Stimulated activated naive CD8-positive, alpha-beta T cell treated with anti-CD3 and anti-CD28 coated beads, Interleukin-15, Interleukin-2, amounts not matched to agents 100 ng/mL and 50 ng/mL, for 24 hours (primary cell): ENCODE results near the gene SH3RF1.
"Not testable (repeated sequence)": the region's sequence is repeated elsewhere in the genome, so short reads cannot be mapped to it uniquely, and the experiment has no call there.

Source experiments
- H3K27ac Mint-ChIP-seq: one replicate; pipeline ENCODE4 v1.8.0; 2021; ENCODE audit warnings: mild to moderate bottlenecking, mixed read lengths
- H3K27me3 Mint-ChIP-seq: one replicate; pipeline ENCODE4 v1.8.0; 2021; ENCODE audit warnings: mixed read lengths
- H3K36me3 Mint-ChIP-seq: one replicate; pipeline ENCODE4 v1.8.0; 2021; ENCODE audit warnings: low read depth, mixed read lengths
- H3K4me1 Mint-ChIP-seq: one replicate; pipeline ENCODE4 v1.8.0; 2021; ENCODE audit warnings: low read depth, mixed read lengths
- H3K4me3 Mint-ChIP-seq: one replicate; pipeline ENCODE4 v1.8.0; 2021; ENCODE audit warnings: mild to moderate bottlenecking, mixed read lengths
- H3K9me3 Mint-ChIP-seq: one replicate; pipeline ENCODE4 v1.8.0; 2021; ENCODE audit warnings: mixed read lengths

Gene SH3RF1

DNA sequence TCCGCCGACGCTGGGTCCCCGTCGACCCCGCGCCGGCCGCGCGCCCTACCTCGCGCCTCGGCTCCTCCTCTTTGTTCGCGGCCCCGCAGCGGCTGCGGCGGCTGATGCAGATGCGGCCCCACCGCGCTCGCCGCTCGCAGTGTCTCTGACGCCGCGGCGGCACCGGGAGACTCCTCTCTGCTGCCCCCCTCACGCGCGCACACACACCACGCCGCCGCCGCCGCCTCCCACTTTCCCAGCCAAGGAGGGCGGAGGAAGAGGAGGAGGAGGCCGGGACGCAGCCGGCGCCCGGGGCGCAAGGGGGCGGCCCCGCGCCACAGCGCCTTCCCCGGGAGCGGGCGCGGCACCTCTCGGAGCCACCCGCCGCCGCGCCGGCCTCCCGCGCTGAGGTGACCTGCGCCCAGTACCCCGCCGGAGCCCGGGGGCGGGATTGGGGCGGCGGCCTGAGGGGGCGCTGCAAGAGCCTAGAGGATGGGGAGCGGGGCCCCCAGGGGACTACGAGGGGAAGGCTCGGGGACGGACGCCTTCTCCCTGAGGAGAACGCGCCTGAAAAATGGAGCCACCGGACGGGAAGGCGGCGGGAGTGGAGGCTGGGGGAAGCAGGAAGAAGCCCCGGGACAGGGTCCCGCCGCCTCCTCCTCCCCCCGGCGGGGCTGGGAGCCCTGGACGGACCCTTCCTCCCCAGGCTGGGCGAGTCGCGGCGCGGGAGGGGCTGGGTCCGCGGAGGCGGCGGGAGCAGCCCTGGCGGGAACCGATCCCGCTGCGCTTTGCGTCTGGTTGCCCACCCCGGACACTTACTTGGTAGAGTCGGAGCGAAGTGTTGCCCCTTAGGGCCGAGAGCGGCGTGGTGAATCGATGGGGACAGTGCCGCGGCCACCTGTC, at the start of gene SH3RF1:
TSS of gene SH3RF1 (minus strand) at position 147 of the 882 bp plus-strand sequence. CDS start 1,744 bp downstream, outside the sequence.
- H3K27me3 Mint-ChIP-seq, result peaks cover 59% of the 10 kb centered on the region
- H3K27ac Mint-ChIP-seq, result no peak within 1 kb of the TSS
- no peaks in the 10 kb centered on the region for H3K9me3 Mint-ChIP-seq
- peaks cover 18% of the 10 kb centered on the region for H3K4me1 Mint-ChIP-seq
- H3K4me3 Mint-ChIP-seq, result peak within 1 kb of the TSS; percentile 84
- H3K36me3 Mint-ChIP-seq, result no peaks in the 10 kb centered on the region

DNA sequence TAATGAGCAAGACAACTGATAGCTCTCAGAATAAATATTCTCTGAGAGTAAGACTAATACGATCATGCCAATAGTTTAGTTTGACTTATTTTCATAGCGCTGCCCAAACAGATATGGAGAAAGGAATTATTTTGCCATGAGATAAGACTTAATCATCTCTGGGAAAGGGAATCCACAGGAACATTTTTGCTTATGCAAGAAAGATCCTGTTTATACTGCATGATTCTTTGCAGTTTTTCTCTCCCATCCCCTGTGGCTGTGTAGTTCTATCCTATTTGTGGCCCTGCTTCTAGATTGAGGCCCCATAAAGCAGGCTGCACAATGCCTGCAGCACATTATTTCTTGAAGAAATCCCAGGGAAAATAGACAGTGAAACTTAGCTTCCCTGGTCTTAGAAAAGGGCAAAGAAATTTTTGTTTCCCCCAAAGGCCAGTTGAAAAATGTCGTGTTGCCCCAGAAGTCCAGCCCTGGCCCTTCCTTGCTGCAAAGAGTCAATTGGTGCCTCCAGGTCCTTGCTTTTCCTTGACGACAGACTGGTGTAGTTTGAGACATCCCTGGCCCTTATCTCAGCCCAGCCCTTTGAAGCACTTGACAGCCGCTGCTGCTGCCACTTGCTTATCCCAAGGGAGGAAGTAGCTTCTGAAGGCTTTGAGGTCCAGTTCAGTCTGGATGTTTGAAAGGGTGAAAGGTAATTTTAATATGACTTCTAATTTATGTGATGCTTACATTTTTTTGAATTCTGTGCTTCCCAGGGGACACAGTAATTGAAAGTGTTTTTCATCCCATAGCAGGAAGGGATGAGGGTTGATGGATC, 45.0 kb upstream of the SH3RF1 start:
- H3K27ac Mint-ChIP-seq, result no peak overlapping the region
- no peaks in the 10 kb centered on the region for H3K36me3 Mint-ChIP-seq
- H3K9me3 Mint-ChIP-seq, result no peaks in the 10 kb centered on the region
- H3K4me3 Mint-ChIP-seq, result no peak overlapping the region
- no peaks in the 10 kb centered on the region for H3K4me1 Mint-ChIP-seq
- H3K27me3 Mint-ChIP-seq, result peaks cover 7% of the 10 kb centered on the region

DNA sequence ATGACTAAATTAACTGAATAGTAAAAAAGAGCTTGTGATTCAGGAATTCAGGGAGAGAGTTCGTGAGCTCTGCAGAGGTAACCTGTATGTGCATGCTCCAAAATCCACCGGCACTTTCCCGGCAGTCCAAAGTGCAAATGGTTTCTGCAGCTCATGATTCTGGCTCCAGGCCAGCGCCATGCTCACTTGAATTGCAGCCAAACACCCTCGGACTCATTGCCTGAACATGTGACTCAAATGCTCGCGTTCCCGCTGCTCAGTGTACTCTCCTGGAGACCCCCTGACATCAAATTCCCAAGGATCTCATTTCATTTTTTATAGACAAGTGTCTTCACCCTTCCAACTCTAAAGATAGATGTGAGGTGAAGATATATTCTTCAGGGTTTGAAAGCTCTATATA, 44.1 kb upstream of the SH3RF1 start:
- H3K27ac Mint-ChIP-seq, result no peak overlapping the region
- H3K27me3 Mint-ChIP-seq, result peaks cover 7% of the 10 kb centered on the region
- H3K36me3 Mint-ChIP-seq, result no peaks in the 10 kb centered on the region
- no peaks in the 10 kb centered on the region for H3K4me1 Mint-ChIP-seq
- H3K9me3 Mint-ChIP-seq, result no peaks in the 10 kb centered on the region
- no peak overlapping the region for H3K4me3 Mint-ChIP-seq

DNA sequence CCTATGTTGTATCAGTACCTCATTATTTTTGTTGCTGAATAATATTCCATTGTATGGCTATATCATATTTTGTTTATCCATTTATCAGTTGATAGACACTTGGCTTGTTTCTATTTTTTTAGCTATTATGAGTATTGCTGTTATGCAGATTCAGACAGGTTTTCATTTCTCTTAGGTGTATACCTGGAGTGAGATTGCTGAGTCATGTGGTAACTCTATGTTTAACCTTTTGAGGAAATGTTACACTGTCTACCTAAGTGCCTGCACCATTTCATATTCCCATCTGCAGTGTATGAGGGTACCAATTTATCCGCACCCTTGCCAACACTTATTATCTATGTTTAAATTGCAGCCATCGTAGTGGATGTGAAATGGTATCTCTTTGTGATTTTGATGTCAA, 43.0 kb upstream of the SH3RF1 start:
- Mint-ChIP-seq H3K36me3 (no peaks in the 10 kb centered on the region), H3K9me3 (no peaks in the 10 kb centered on the region), H3K27ac (no peak overlapping the region), H3K4me3 (no peak overlapping the region), H3K4me1 (no peaks in the 10 kb centered on the region), H3K27me3 (peaks cover 7% of the 10 kb centered on the region)

DNA sequence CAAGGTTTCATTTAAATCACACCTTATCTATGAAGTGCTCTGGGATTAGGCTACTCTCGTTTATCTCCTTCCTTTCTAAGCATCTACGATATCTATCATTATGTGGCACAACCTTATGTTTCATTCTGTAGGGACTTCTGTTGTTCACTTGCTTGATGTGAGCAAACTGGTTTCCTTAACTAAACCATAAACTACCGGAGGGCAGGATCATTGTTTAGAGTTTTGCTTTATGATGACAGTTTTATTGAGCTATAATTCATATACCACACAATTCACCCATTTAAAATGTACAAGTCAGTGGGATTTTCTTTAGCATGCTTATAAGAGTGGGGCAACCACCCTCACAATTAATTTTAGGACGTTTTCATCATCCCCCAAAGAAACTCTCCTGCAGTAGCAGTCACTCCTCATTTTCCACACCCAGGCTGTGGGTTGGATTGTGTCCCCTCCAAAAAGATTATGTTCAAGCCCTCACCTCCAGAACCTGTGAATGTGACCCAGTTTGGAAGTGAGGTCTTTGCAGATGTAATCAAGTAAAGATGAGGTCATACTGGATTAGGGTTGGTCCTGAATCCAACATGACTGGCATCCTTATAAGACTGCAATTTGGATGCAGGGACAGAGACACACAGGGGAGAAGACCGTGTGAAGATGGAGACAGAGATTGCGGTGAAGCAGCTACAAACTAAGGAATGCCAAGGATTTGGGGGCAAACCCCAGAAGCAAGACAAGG, 42.1 kb upstream of the SH3RF1 start:
- no peaks in the 10 kb centered on the region for H3K4me1 Mint-ChIP-seq

DNA sequence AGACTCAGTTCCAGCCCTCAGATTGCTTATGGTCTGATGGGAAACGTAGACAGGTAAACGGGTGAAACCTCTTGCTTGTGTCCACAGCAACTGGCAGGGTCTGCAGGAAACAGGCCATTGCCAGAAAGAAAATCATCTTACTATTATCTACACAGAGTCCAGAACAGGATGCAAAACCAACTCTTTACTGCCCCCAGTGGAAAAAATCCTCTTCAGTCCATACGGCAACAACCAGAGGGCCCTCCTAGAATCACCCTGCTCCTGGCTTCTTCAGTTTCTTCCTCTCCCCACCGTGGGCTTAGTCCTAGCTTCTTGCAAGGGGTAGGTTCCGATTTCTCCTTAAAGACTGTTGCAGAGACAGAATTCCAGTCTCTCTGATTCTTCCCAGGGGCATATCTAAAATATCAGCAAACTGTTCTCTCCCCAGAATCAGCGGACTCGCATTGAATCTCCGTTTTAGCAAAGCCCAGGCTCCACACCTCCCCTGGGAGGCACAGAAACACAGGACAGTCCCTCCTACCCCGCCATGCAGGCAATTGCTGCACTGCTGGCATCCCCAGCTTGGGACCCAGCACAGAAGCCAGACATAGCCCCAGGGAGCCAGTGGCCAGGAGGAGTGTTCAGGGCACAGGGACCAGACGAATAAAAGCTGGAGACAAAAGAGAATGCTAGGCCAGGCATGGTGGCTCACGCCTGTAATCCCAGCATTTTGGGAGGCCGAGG, 41.0 kb upstream of the SH3RF1 start:
- H3K27me3 Mint-ChIP-seq, result peaks cover 7% of the 10 kb centered on the region
- H3K4me1 Mint-ChIP-seq, result no peaks in the 10 kb centered on the region
- no peak overlapping the region for H3K4me3 Mint-ChIP-seq
- no peaks in the 10 kb centered on the region for H3K9me3 Mint-ChIP-seq
- H3K36me3 Mint-ChIP-seq, result no peaks in the 10 kb centered on the region
- H3K27ac Mint-ChIP-seq, result no peak overlapping the region

More for the DNA sequence above, 42.1 kb upstream of the SH3RF1 start:
- Mint-ChIP-seq H3K4me3 (no peak overlapping the region), H3K27me3 (peaks cover 7% of the 10 kb centered on the region), H3K36me3 (no peaks in the 10 kb centered on the region), H3K9me3 (no peaks in the 10 kb centered on the region), H3K27ac (no peak overlapping the region)

DNA sequence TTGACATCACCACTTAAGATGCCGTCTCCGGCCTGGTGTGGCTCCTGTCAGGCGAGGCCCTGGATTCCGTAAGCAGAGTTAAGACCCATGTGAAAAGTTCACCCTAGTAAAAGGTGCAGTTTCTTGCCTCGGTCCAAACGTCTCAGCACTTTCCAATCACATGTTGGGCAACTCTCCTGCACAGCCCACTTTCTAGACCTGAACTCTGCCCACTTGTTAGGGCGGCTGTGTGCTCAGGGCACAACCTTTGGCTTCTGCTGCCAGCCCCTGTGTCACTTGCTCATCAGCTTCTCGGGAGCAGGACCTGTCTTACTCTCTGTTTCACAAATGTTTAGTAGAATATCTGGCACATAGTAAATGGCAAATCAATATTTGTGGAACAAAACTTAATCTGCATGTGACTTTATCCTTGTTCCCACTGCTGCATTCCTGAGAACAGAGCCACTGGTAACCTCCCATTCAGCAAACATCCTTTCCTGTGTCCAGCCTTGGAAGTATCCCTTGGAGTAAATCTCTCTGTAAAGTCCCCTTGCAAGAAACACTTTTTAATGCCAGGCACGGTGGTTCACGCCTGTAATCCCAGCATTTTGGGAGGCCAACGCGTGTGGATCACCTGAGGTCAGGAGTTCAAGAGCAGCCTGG, 38.7 kb upstream of the SH3RF1 start:
- Mint-ChIP-seq H3K9me3 (no peaks in the 10 kb centered on the region), H3K27ac (no peak overlapping the region), H3K4me3 (no peak overlapping the region), H3K4me1 (no peaks in the 10 kb centered on the region), H3K36me3 (no peaks in the 10 kb centered on the region), H3K27me3 (peaks cover 3% of the 10 kb centered on the region)

DNA sequence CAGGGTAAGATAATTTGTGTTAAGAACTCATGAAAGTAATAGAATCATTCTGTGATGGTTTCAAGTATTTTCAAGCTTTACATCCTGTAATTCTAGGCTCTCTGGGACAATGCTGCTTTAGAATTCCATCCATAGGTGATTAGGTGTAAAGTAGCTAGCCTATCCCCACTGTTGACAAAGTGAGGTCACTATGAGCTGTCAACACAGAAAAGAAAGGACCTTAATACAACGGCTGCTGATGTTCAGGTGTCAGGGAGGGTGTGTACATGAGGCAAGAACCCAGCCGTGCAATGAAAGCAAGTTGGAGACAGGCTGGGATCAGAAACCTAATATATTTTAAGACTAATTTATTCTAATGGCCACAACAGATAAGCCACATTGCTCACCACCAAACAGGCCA, 36.8 kb upstream of the SH3RF1 start:
- Mint-ChIP-seq H3K36me3 (no peaks in the 10 kb centered on the region), H3K27ac (no peak overlapping the region), H3K27me3 (no peaks in the 10 kb centered on the region), H3K4me3 (no peak overlapping the region), H3K9me3 (no peaks in the 10 kb centered on the region), H3K4me1 (no peaks in the 10 kb centered on the region)

DNA sequence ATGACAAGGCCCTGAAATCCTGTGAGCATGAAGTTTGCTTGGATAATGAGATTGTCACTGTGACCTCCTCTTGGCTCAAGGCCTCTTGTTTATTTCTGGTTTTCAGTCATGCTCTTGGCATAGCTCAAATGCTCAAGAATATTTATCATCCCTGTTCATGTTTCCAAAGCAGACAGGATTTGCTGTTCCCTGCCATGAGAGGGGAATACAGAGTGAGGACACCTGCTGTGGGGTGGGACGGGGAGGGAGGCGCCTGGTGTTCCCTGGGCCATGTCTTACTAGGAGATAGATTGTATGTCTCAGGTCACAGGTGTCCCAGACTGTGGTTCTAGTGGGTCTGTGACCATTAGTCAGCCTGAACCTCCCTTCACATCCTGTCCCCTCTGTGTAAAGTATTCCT, 34.9 kb upstream of the SH3RF1 start:
- Mint-ChIP-seq H3K4me3 (no peak overlapping the region), H3K4me1 (no peaks in the 10 kb centered on the region), H3K27me3 (no peaks in the 10 kb centered on the region), H3K9me3 (no peaks in the 10 kb centered on the region), H3K27ac (no peak overlapping the region), H3K36me3 (no peaks in the 10 kb centered on the region)

DNA sequence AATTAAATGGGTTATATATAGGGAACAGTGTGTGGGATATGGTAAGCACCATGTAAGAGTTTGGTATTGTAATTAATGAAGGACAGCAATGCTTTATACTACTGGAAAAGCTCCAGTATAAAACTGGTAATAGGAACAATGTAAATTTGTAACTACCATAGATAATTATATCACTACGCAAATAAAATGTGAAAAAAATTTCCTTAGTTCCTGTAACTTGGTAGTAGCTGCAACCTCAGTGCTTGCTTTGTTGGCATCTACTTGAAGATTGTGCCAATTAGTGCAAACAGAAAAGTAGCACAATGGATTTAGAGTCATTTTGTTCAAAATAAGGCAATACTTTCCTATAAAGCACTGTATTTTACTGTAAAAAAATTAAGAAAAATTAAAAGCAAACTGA, 34.4 kb upstream of the SH3RF1 start:
- H3K27me3 Mint-ChIP-seq, result no peaks in the 10 kb centered on the region
- no peaks in the 10 kb centered on the region for H3K9me3 Mint-ChIP-seq
- H3K4me3 Mint-ChIP-seq, result no peak overlapping the region
- no peaks in the 10 kb centered on the region for H3K4me1 Mint-ChIP-seq
- H3K27ac Mint-ChIP-seq, result no peak overlapping the region
- no peaks in the 10 kb centered on the region for H3K36me3 Mint-ChIP-seq

DNA sequence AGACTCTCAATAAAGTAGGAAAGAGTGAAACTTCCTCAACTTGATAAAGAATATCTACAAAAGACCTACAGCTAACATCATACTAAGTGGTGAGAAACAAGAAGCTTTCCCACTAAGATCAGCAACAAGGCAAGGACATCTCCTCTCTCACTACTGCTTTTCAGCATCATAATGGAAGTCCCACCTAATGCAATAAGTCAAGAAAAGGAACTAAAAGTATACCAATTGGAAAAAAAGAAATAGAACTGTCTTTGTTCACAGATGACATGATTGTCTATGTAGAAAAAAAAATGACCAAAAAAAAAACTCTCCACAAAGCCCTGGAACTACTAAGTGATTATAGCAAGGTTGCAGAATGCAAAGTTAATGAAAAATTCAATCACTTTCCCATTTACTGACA, 25.1 kb upstream of the SH3RF1 start:
- Mint-ChIP-seq H3K9me3 (no peaks in the 10 kb centered on the region), H3K36me3 (no peaks in the 10 kb centered on the region), H3K4me1 (peaks cover 17% of the 10 kb centered on the region), H3K27me3 (peaks cover 24% of the 10 kb centered on the region), H3K4me3 (no peak overlapping the region), H3K27ac (no peak overlapping the region)

DNA sequence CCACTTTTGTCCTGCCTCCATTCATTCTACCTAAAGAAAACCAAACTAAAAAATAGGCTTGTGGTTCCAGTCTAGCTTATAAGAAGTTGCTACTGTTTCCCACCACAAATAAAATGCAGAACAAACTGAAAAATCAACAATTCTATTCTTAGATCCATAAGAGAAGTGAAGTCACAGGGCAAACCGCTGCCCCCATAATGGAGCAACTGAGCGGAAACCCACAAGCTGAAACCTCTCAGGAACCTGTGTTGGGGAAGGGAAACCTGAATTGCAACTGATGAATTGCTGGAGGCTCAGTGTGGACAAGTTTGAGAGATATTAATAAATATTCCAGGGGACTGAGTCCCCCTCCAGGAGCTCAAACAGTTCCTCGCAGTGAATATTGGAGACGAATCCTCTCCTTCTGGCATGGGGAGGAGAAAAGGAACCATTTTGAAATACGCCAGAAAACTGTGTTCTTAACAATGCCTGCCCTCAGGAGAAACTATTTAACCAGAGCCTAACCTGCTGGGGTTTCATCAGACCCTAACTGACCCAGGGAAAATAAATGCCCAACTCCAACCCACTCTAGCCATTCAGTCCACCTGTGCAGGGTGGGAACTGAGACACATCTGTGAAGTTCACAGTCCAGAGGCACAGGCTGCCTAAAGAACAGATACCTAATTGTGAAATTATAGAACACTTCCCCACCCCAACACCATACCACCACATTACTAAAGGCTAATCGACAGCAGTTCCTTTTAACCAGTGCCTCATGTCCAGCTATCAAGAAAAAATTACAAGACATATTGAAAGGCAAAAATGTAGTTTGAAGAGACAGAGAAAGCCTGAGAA, 22.8 kb upstream of the SH3RF1 start:
- Mint-ChIP-seq H3K36me3 (no peaks in the 10 kb centered on the region), H3K27ac (no peak overlapping the region), H3K4me3 (no peak overlapping the region), H3K9me3 (no peaks in the 10 kb centered on the region), H3K4me1 (peaks cover 17% of the 10 kb centered on the region), H3K27me3 (peaks cover 24% of the 10 kb centered on the region)

DNA sequence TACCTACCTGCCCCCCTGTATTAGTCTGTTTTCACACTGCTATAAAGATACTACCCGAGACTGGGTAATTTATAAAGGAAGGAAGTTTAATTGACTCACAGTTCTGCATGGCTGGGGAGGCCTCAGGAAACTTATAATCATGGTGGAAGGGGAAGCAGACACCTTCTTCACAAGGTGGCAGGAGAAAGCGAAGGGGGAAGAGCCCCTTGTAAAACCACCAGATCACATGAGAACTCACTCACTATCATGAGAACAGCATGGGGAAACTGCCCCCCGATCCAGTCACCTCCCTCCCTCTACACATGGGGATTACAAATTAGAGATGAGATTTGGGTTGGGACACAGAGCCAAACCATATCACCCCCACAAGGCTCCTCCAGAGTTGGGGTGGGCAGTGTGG, 17.2 kb upstream of the SH3RF1 start:
- H3K4me1 Mint-ChIP-seq, H3K27ac Mint-ChIP-seq, H3K27me3 Mint-ChIP-seq, H3K36me3 Mint-ChIP-seq, H3K4me3 Mint-ChIP-seq, H3K9me3 Mint-ChIP-seq: not testable (repeated sequence)
